GM12892 (cell line): ENCODE results near the gene DEFB132.

Source experiments
- DNase-seq: peaks from one replicate; pipeline ENCODE4 v3.0.0; 2011; ENCODE audit not compliant: insufficient read length
- FAIRE-seq: peaks from 2 replicates; lab custom pipeline; 2011; peaks lifted over from hg19 to GRCh38; lab: Jason Lieb, UNC
- POLR2A ChIP-seq: IDR thresholded peaks from 2 replicates; pipeline ENCODE4 v1.6.1; 2011; ENCODE audit warnings: low read depth, low read length, control low read depth
- POLR2AphosphoS5 ChIP-seq: IDR thresholded peaks from 2 replicates; pipeline ENCODE4 v1.6.1; 2011; ENCODE audit warnings: low read depth, low read length, control low read depth
- TAF1 ChIP-seq: IDR thresholded peaks from 2 replicates; pipeline ENCODE4 v1.6.1; 2011; ENCODE audit warnings: low read depth, mild to moderate bottlenecking, control low read depth, low read length, borderline replicate concordance

Gene DEFB132

GRCh38 chr20:266596-267562, 9.4 kb downstream of the DEFB132 start:
- peak; percentile 80 for DNase-seq
- FAIRE-seq, result peak; percentile 97
- TF ChIP-seq POLR2AphosphoS5, result 0 out of 2 replicates have a peak, but pooled peaks have one; percentile 42
- peak; percentile 47; the same call in 1 of the 2 replicates for TF ChIP-seq POLR2A
- no peak for TF ChIP-seq TAF1

GRCh38 chr20:270517-270916, 13.0 kb downstream of the DEFB132 start:
- DNase-seq (no peak), FAIRE-seq (no peak)
- no peak for TF ChIP-seq POLR2AphosphoS5
- TF ChIP-seq POLR2A, result no peak
- TF ChIP-seq TAF1, result no peak

- FAIRE-seq (no peak), DNase-seq (no peak)
- TF ChIP-seq POLR2AphosphoS5, result no peak
- no peak for TF ChIP-seq POLR2A
- TF ChIP-seq TAF1, result no peak
Measured at GRCh38 chr20:271069-271468, 13.5 kb downstream of the DEFB132 start.

GRCh38 chr20:271528-271927, 14.0 kb downstream of the DEFB132 start:
- DNase-seq, result no peak
- FAIRE-seq, result no peak

GRCh38 chr20:272718-273117, 15.2 kb downstream of the DEFB132 start:
- TF ChIP-seq POLR2A (no peak), TAF1 (no peak), POLR2AphosphoS5 (no peak)
- DNase-seq, result no peak
- no peak for FAIRE-seq

More at GRCh38 chr20:271528-271927, 14.0 kb downstream of the DEFB132 start:
- no peak for TF ChIP-seq POLR2AphosphoS5
- no peak for TF ChIP-seq TAF1
- no peak for TF ChIP-seq POLR2A

DNA sequence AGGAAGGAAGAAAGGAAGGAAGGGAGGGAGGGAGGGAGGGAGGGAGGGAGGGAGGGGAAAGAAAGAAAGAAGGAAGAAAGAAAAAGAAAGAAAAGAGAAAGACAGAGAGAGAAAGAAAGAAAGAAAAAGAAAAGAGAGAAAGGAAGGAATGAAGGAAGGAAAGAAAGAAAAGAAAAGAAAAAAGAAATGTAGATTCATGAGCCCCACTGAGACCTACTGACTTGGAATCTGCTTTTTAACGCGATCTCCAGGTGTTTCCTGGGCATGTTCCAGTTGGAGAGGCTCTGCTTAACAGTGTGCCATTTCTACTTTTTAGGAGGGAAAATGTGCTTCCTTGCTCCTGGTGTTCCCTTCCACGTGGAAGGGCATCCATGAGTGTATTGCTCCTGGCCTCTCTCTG, 16.4 kb downstream of the DEFB132 start:
- TF ChIP-seq POLR2AphosphoS5 (no peak), POLR2A (no peak), TAF1 (no peak)
- no peak for DNase-seq
- no peak for FAIRE-seq

DNA sequence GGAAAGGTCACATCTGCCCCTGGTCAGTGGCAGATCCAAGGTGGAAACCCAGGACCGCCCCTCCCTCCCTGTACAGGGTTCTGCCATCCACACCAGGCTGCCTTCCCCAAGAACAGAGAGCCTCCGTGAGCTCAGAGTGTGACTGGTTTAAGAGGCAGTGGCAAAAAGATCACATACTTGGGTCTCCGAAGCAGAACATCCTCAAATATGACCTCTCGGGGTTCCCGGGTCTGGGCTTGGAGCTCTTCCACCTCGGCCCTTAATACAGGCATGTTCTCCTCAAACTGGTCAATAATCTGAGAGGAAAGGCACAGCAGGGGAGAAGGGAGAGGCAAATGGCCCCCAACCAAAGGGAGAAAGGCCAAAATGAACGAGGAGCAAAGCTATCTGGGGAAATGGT, 18.3 kb downstream of the DEFB132 start:
- TF ChIP-seq POLR2A (no peak), TAF1 (no peak), POLR2AphosphoS5 (no peak)
- FAIRE-seq, result no peak
- no peak for DNase-seq

DNA sequence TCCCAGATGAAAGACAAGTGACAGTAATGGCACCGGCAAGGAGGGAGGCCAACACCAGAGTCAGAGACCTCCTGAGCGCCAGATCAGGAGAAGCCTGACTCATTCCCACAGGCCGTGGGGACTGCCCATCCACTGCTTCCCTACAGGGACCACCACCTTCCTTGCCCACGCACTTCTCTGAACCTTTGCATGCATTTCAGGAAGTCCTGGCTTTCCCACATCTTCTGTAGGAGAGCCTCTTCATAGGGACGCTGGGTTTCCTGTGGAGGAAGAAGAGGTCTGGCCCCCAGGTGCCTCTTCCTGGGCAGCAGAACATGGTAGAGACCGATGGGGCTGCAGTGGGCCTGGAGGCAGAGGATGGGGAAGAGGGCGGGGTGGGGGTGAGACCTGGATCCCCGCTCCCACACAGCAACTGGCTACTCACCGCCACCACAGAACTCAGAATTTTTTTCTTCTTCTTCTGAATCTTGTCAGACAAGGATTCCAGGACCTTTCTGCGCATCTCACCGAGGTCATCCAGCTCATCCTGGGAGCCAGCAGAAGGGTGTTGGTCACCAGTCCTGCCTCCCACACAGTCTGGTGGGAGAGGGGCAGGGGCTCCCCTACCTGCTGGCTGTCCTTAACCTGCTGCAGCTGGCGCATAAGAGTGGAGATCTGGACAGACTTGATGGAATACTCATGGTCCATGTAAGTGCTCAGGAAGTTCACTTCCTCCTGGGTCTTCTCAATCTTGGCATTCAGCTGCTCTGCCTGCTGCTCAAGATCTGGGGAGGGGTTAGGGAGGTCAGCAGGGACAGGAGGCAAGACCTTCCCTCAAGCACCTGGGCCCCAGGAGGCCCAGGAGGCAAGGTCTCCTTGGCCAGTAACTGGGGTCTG, 19.3 kb downstream of the DEFB132 start:
- no peak for FAIRE-seq
- TF ChIP-seq POLR2A (no peak), TAF1 (no peak), POLR2AphosphoS5 (no peak)
- no peak for DNase-seq

DNA sequence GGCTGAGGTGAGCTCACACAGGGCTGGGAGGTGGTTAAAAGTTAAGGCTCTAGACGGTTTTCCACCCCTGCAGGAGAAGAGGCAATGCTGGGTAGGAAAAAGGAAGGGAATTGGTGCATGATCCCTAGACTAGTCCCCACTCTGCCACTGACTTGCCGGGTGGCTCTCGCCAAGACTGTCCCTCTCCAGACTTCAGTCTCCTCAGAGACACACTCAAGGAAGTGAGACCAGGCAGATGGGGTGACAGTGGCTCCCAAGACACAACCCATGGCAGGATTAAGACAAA, 19.9 kb downstream of the DEFB132 start:
- no peak for FAIRE-seq
- no peak for TF ChIP-seq POLR2A
- TF ChIP-seq POLR2AphosphoS5, result no peak
- TF ChIP-seq TAF1, result no peak
- DNase-seq, result no peak

GRCh38 chr20:278181-278580, 20.7 kb downstream of the DEFB132 start:
- no peak for FAIRE-seq
- TF ChIP-seq POLR2A (no peak), TAF1 (no peak), POLR2AphosphoS5 (no peak)
- no peak for DNase-seq

GRCh38 chr20:278607-279571, 21.4 kb downstream of the DEFB132 start:
- TF ChIP-seq POLR2A (no peak), TAF1 (no peak), POLR2AphosphoS5 (no peak)
- DNase-seq, result no peak
- FAIRE-seq, result no peak
